Hepatocyte (in vitro differentiated cells): Measurements from ENCODE around the gene SKIC2. TPM values are rescaled to one million over a fixed set of nuclear protein-coding genes. Genes with fewer than 3 reads are reported as not detected.
A peak's percentile ranks its signal among the peaks of the same experiment; 100 is the strongest.

Experiments
- DNase-seq: peaks from one replicate; pipeline ENCODE4 v3.0.0-alpha.2; 2016; ENCODE audit warnings: low spot score
- H2AFZ ChIP-seq: fragments of 200-600 bp; sonication (generic); 2 replicates; pipeline ENCODE4 v1.6.0; 2016; ENCODE audit warnings: antibody characterized with exemption, mild to moderate bottlenecking
- H3K27ac ChIP-seq: fragments of 200-600 bp; sonication (generic); 2 replicates; pipeline ENCODE4 v1.5.1; 2016; ENCODE audit warnings: mild to moderate bottlenecking
- H3K27me3 ChIP-seq: fragments of 200-600 bp; sonication (generic); 2 replicates; pipeline ENCODE4 v1.6.1; 2016
- H3K36me3 ChIP-seq: fragments of 200-600 bp; sonication (generic); replicated peaks from 2 replicates; pipeline ENCODE4 v1.5.1; 2016; ENCODE audit warnings: low read depth; ENCODE audit not compliant: insufficient read depth
- H3K4me1 ChIP-seq: fragments of 200-600 bp; sonication (generic); 2 replicates; pipeline ENCODE4 v1.5.1; 2016; ENCODE audit warnings: mild to moderate bottlenecking, moderate library complexity; ENCODE audit not compliant: insufficient read depth
- H3K4me2 ChIP-seq: fragments of 200-600 bp; sonication (generic); 2 replicates; pipeline ENCODE4 v1.6.0; 2016
- H3K4me3 ChIP-seq: fragments of 200-600 bp; sonication (generic); 2 replicates; pipeline ENCODE4 v1.5.1; 2016; ENCODE audit warnings: mild to moderate bottlenecking
- H3K79me2 ChIP-seq: fragments of 200-600 bp; sonication (generic); 2 replicates; pipeline ENCODE4 v1.6.0; 2017; ENCODE audit warnings: mild to moderate bottlenecking
- H3K9me2 ChIP-seq: fragments of 200-600 bp; sonication (generic); replicated peaks from 2 replicates; pipeline ENCODE4 v1.6.0; 2017; ENCODE audit warnings: mild to moderate bottlenecking; ENCODE audit not compliant: insufficient read depth
- H3K9me3 ChIP-seq: fragments of 200-600 bp; sonication (generic); 2 replicates; pipeline ENCODE4 v1.5.1; 2016; ENCODE audit warnings: low read depth, mild to moderate bottlenecking
- H4K20me1 ChIP-seq: fragments of 200-600 bp; sonication (generic); 2 replicates; pipeline ENCODE4 v1.6.0; 2016; ENCODE audit warnings: mild to moderate bottlenecking; ENCODE audit not compliant: insufficient read depth, poor library complexity, severe bottlenecking
- EZH2 ChIP-seq: fragments of 200-600 bp; sonication (generic); IDR thresholded peaks from 2 replicates; pipeline ENCODE4 v1.6.1; 2016; ENCODE audit warnings: antibody characterized with exemption, mild to moderate bottlenecking, borderline replicate concordance
- EZH2phosphoT487 ChIP-seq: fragments of 200-600 bp; sonication (generic); IDR thresholded peaks from one replicate; pipeline ENCODE4 v1.6.1; 2018; ENCODE audit warnings: antibody characterized with exemption, mild to moderate bottlenecking, low read depth, moderate library complexity; ENCODE audit not compliant: unreplicated experiment, severe bottlenecking
- WGBS: methylation state at CpG from one replicate; pipeline ENCODE4 v1.1.6; 2016; ENCODE audit warnings: low lambda C conversion rate; ENCODE audit errors: missing lambda C conversion rate; 5-methylcytosine and 5-hydroxymethylcytosine counted together
- polyA plus RNA-seq: library from polyadenylated mRNA; unstranded; fragments of >200 nt; fragmentation: Nextera tagmentation; extraction: Ambion mirVana; gene quantifications from 2 replicates; pipeline ENCODE4 v1.2.1, GENCODE V29; 2016
- total RNA-seq: library from RNA; depleted of rRNA; stranded (reverse); fragments of >200 nt; gene quantifications from 2 replicates; pipeline ENCODE4 v1.2.3, GENCODE V29; 2014
- TF ChIP-seq, protein P1 (sequence below): fragments of 200-600 bp; sonication (generic); IDR thresholded peaks from 2 replicates; pipeline ENCODE4 v1.5.1; 2016; ENCODE audit warnings: antibody characterized with exemption, mild to moderate bottlenecking; ENCODE audit not compliant: poor library complexity

The SKIC2 gene
- total and polyA plus RNA-seq, 2 experiments from 2014 or later = 53.2 to 64.3 TPM

DNA sequence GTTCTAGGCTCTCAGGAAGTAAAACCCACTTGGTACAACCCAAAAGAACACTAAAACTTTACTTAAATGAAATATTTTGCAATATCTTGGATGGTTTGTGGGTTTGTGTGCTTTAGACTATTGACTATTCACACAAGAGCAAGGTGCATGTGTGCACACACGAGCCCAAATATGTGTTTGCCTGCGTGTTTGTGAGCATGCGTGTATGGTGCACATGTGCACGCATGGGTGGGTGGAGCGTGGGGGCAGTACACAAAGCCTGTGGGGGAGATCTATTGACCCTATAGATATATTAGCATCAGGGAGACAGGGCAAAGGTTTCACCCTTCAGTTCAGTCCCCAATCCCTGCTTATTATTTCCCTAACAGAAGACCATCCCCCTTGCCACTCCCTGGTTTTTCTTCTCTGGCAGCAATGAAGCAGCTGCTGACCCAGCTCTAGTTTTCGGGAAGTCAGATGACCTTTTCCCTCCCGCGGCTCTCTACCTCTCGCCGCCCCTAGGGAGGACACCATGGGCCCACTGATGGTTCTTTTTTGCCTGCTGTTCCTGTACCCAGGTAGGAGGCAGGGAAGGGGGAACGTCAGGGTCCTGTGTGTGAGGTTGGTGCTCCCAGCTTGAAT is 31.6 kb upstream of the SKIC2 start, which contains the start of gene C2:
Gene C2 (plus strand): TSS at position 476 of the 621 bp plus-strand sequence. CDS start 36 bp downstream, at position 512.
- H3K4me2 ChIP-seq = peak within 1 kb of the TSS; percentile 27
- peak within 1 kb of the TSS; percentile 22 for H3K27ac ChIP-seq
- 68% methylated on average over 11 of the region's 11 CpGs for WGBS

DNA sequence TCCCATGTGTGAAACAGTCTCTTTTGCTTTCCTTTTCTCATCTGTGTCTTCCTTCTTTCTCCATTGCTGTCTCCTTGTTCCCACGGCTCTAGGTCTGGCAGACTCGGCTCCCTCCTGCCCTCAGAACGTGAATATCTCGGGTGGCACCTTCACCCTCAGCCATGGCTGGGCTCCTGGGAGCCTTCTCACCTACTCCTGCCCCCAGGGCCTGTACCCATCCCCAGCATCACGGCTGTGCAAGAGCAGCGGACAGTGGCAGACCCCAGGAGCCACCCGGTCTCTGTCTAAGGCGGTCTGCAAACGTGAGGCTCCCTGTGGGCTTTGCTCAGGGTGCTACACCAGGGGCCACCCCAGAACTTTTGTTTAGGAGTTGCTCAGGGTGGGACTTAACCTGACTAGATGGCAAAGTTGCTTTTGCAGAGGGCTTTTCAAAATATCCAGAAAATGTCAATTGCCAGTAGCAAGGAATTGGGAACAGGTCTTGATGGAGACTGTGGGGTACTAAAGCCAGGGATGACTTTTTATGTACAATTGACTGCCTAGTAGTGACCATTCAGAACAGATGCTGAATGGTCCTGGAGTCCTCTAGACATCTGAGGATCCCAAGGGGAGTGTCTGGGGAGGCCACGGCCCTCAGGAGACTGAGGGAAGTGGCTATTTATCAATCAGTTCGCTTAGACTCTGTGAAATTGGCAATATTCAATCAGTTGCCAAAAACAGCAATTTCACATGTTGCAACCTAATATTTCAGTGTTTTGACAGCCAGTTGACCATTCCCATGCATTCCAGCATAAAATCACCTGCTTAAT is 30.9 kb upstream of the SKIC2 start:
- 91% methylated on average over 11 of the region's 11 CpGs for WGBS
- Histone ChIP-seq H3K4me1 (no peaks in the 10 kb centered on the region), H3K27me3 (no peaks in the 10 kb centered on the region), H3K9me3 (no peaks in the 10 kb centered on the region), H3K4me3 (no peak overlapping the region), H3K27ac (peak overlapping the region; percentile 22), H2AFZ (no peak overlapping the region), H3K79me2 (no peaks in the 10 kb centered on the region), H4K20me1 (no peaks in the 10 kb centered on the region), H3K36me3 (no peaks in the 10 kb centered on the region), H3K4me2 (peak overlapping the region; percentile 27), H3K9me2 (no peaks in the 10 kb centered on the region)
- DNase-seq = no peak
- no peak for TF ChIP-seq EZH2
- TF ChIP-seq, protein P1, sequence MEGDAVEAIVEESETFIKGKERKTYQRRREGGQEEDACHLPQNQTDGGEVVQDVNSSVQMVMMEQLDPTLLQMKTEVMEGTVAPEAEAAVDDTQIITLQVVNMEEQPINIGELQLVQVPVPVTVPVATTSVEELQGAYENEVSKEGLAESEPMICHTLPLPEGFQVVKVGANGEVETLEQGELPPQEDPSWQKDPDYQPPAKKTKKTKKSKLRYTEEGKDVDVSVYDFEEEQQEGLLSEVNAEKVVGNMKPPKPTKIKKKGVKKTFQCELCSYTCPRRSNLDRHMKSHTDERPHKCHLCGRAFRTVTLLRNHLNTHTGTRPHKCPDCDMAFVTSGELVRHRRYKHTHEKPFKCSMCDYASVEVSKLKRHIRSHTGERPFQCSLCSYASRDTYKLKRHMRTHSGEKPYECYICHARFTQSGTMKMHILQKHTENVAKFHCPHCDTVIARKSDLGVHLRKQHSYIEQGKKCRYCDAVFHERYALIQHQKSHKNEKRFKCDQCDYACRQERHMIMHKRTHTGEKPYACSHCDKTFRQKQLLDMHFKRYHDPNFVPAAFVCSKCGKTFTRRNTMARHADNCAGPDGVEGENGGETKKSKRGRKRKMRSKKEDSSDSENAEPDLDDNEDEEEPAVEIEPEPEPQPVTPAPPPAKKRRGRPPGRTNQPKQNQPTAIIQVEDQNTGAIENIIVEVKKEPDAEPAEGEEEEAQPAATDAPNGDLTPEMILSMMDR = no peak
- TF ChIP-seq EZH2phosphoT487 = no peak

More for the DNA sequence above, 31.6 kb upstream of the SKIC2 start, which contains the start of gene C2:
- Histone ChIP-seq H3K4me1 (no peaks in the 10 kb centered on the region), H3K27me3 (no peaks in the 10 kb centered on the region), H4K20me1 (no peaks in the 10 kb centered on the region), H3K79me2 (no peaks in the 10 kb centered on the region), H3K9me3 (no peaks in the 10 kb centered on the region), H3K4me3 (no peak within 1 kb of the TSS), H3K9me2 (no peaks in the 10 kb centered on the region), H2AFZ (no peak within 1 kb of the TSS), H3K36me3 (no peaks in the 10 kb centered on the region)
- no peak for TF ChIP-seq EZH2
- no peak for TF ChIP-seq EZH2phosphoT487
- TF ChIP-seq, protein P1 = no peak
- DNase-seq = no peak

DNA sequence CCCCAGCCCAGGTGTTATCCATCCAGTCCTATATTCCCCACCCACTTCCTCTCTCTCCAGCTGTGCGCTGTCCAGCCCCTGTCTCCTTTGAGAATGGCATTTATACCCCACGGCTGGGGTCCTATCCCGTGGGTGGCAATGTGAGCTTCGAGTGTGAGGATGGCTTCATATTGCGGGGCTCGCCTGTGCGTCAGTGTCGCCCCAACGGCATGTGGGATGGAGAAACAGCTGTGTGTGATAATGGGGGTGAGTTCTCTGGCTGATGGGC is 30.4 kb upstream of the SKIC2 start:
- H3K4me2 ChIP-seq = no peak overlapping the region
- no peak overlapping the region for H2AFZ ChIP-seq
- TF ChIP-seq, protein P1 = no peak
- no peak for TF ChIP-seq EZH2phosphoT487
- no peak for TF ChIP-seq EZH2
- H3K4me3 ChIP-seq = no peak overlapping the region
- H3K27me3 ChIP-seq = no peaks in the 10 kb centered on the region
- no peak overlapping the region for H3K27ac ChIP-seq
- H3K9me2 ChIP-seq = no peaks in the 10 kb centered on the region
- H3K4me1 ChIP-seq = no peaks in the 10 kb centered on the region
- no peaks in the 10 kb centered on the region for H3K36me3 ChIP-seq
- no peaks in the 10 kb centered on the region for H3K79me2 ChIP-seq
- 90% methylated on average over 9 of the region's 9 CpGs for WGBS
- H4K20me1 ChIP-seq = no peaks in the 10 kb centered on the region
- no peak for DNase-seq
- no peaks in the 10 kb centered on the region for H3K9me3 ChIP-seq
